SU-DHL-6 (cell line): ENCODE data around the gene LRRC18.

Source experiments
- EZH2phosphoT487 ChIP-seq: fragments of 200-600 bp; sonication (generic), shearing (Covaris generic); conservative IDR thresholded peaks from 2 replicates; pipeline ENCODE4 v1.6.1; 2018; ENCODE audit warnings: mild to moderate bottlenecking, antibody characterized with exemption, low read length, moderate library complexity, mixed read lengths
- TF ChIP-seq, protein P1 (sequence below): fragments of 200-600 bp; sonication (generic); IDR thresholded peaks from one replicate; pipeline ENCODE4 v1.5.1; 2017; ENCODE audit warnings: antibody characterized with exemption, mild to moderate bottlenecking, low read length, moderate library complexity; ENCODE audit not compliant: insufficient read depth, poor library complexity, severe bottlenecking

DNA sequence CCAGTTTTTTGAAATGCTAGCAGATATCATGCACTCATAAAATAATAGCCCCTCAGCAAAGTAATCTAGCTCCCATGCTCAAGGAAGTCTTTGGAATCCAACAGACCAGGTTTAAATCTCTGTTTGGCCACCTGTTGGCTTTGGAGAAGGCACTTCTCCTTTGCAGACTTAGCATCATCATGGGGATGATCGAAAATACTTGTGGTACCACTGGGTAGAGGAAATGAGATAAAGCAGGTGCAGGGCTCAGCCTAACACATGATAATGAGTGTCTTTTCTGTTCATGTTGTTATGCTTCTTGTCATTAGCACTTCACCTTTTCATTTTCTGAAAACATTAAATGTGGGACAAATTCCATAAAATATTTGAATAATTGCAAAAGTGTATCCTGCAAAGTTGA, 67.4 kb downstream of the LRRC18 start:
- TF ChIP-seq, protein P1, sequence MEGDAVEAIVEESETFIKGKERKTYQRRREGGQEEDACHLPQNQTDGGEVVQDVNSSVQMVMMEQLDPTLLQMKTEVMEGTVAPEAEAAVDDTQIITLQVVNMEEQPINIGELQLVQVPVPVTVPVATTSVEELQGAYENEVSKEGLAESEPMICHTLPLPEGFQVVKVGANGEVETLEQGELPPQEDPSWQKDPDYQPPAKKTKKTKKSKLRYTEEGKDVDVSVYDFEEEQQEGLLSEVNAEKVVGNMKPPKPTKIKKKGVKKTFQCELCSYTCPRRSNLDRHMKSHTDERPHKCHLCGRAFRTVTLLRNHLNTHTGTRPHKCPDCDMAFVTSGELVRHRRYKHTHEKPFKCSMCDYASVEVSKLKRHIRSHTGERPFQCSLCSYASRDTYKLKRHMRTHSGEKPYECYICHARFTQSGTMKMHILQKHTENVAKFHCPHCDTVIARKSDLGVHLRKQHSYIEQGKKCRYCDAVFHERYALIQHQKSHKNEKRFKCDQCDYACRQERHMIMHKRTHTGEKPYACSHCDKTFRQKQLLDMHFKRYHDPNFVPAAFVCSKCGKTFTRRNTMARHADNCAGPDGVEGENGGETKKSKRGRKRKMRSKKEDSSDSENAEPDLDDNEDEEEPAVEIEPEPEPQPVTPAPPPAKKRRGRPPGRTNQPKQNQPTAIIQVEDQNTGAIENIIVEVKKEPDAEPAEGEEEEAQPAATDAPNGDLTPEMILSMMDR, result no peak
- no peak for TF ChIP-seq EZH2phosphoT487
